RWPE1 (cell line): Measurements from ENCODE around the gene HSD3B7.

Experiments used
- CTCF ChIA-PET: fragments of 350-600 bp; sonication (Branson Sonifier 250); formaldehyde crosslinking; extraction: SDS; loops from one replicate; lab custom pipeline; 2021; lab: Yijun Ruan, JAX
- POLR2A ChIA-PET: fragments of 400-600 bp; formaldehyde crosslinking; extraction: SDS; loops from one replicate; lab custom pipeline; 2020; ENCODE audit warnings: antibody characterized with exemption; ENCODE audit not compliant: low non-redundant PET; lab: Yijun Ruan, JAX
- DNase-seq: peaks from one replicate; pipeline ENCODE4 v3.0.0; 2012; ENCODE audit warnings: low spot score
- H3K27ac ChIP-seq: fragments of 450-650 bp; 2 replicates; pipeline ENCODE4 v1.5.1; 2017
- CTCF ChIP-seq: fragments of 450-650 bp; conservative IDR thresholded peaks from 2 replicates; pipeline ENCODE4 v1.5.1; 2017; ENCODE audit warnings: low read depth, mild to moderate bottlenecking

HSD3B7 gene

GRCh38 chr16:30980434-30980833 is 4.6 kb upstream of the HSD3B7 start:
- CTCF ChIA-PET, result no interaction called here
- no peak for DNase-seq
- H3K27ac ChIP-seq, result peak overlapping the region; percentile 71
- TF ChIP-seq CTCF, result no peak
- POLR2A ChIA-PET, result no interaction called here

GRCh38 chr16:30980959-30981358 is 4.0 kb upstream of the HSD3B7 start:
- POLR2A ChIA-PET, result no interaction called here
- CTCF ChIA-PET, result no interaction called here
- no peak for DNase-seq
- no peak for TF ChIP-seq CTCF
- peak overlapping the region; percentile 71 for H3K27ac ChIP-seq

- H3K27ac ChIP-seq, result peak overlapping the region; percentile 71
- DNase-seq, result no peak
- no peak for TF ChIP-seq CTCF
- ChIA-PET CTCF (interaction anchor here (0.6 to 1.2 kb wide), 5 partner anchors 12 to 470 kb away, joined by 3 to 4 read pairs (median 3); no protein-coding TSS in a partner anchor), POLR2A (no interaction called here)
Observed at GRCh38 chr16:30982548-30983288, 2.3 kb upstream of the HSD3B7 start.

- peak overlapping the region; percentile 71 for H3K27ac ChIP-seq
- no peak for DNase-seq
- CTCF ChIA-PET, result interaction anchor here (0.6 to 1.2 kb wide), 3 partner anchors 11 to 145 kb away, joined by 3 to 5 read pairs (median 4); no protein-coding TSS in a partner anchor
- POLR2A ChIA-PET, result no interaction called here
- TF ChIP-seq CTCF, result no peak
Observed at GRCh38 chr16:30983289-30983889, 1.6 kb upstream of the HSD3B7 start.

- H3K27ac ChIP-seq, result peak overlapping the region; percentile 71
- ChIA-PET CTCF (interaction anchor here (0.5 to 2.7 kb wide), 37 partner anchors 9 to 885 kb away, joined by 3 to 23 read pairs (median 4); partner anchors contain the start of genes FUS, PRSS53, PRSS8 and VKORC1), POLR2A (interaction anchor here (0.6 kb wide), 1 partner anchor 9 kb away, joined by 3 read pairs; no protein-coding TSS in a partner anchor)
- no peak for TF ChIP-seq CTCF
- no peak for DNase-seq
Observed at GRCh38 chr16:30983898-30984610, 953 bp upstream of the HSD3B7 start.
